Stimulated activated CD4-positive, alpha-beta T cell treated with anti-CD3 and anti-CD28 coated beads, Interleukin-2, amount 100 ng/mL, for 48 hours (primary cell): ENCODE measurements around the gene ARL15.

Experiments
- DNase-seq, 2 donors: peaks; one replicate each; pipeline ENCODE4 v3.0.0-alpha.2; 2020

ARL15 gene

GRCh38 chr5:54146916-54147315 is 163.5 kb downstream of the ARL15 start:
- no peak for DNase-seq

- no peak for DNase-seq
Observed at GRCh38 chr5:54146390-54146789, 164.0 kb downstream of the ARL15 start.

DNA sequence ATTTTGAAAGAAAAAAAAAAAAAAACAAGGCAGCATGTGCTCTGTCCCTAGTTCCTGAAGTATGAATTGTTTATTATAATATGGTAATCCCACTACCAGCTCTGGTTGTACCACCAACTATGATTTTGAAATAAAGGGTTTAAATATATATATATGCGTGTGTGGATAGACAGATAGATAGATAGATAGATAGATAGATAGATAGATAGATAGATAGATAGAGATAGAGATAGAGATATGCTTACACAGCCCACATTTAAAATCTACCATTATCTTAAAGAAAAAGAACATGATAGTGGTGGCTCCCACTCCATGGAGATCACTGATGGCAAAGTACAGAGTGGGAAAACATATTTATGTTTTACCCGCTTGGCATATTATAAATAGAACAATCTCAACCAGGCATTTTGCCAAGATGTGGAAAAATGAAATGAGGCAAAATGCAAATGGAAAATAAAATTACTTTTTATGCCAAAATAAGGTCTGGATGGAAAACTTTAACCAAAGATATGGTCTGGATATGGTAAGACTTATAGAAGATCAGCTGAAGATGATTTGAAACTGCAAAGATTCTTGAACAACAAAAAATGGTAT is 170.0 kb downstream of the ARL15 start:
- DNase-seq, result no peak

- DNase-seq, result no peak
Observed at GRCh38 chr5:54136516-54137440, 173.6 kb downstream of the ARL15 start.

DNA sequence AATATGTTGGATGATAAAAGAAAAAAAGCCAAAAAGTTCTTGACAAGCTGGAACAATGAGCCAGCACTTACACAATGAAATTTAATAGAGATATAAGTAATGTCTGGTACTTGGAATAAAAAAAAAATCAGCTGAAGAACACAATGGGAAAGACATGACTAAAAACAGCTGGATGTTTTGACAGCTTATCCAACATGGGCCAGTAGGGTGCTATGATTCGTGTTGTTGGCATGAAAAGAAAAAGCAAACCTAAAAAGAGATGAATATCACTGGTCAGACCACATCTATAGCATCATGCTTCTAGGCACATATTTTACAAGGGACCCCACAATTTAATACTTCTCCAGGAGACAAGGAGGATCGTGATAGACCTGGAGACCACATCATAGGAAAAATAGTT is 175.3 kb downstream of the ARL15 start:
- no peak for DNase-seq

- no peak for DNase-seq
Observed at GRCh38 chr5:54133917-54134316, 176.5 kb downstream of the ARL15 start.

DNA sequence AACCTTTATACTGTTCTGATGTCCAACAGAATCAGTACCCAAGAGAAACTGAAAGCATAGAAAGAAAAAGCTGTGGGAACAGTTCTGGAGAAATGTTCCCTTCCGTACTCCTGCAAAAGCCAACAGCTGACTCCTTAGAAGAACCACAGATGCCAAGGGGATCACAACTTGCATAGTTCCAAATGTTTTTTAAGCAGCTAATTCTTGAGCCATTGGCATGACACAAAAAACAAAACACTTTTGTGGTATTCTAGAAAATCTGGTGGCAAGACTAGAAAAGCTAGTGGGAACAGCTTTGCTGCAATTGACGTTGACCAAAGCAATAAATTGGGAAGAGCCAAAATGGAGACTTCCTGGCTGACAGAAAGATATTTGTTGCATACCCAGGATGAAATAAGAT is 189.9 kb downstream of the ARL15 start:
- no peak for DNase-seq

- no peak for DNase-seq
Observed at GRCh38 chr5:54117957-54118356, 192.4 kb downstream of the ARL15 start.

- DNase-seq, result no peak
Observed at GRCh38 chr5:54115735-54116403, 194.5 kb downstream of the ARL15 start.

GRCh38 chr5:54113060-54113459 is 197.3 kb downstream of the ARL15 start:
- DNase-seq, result no peak

DNA sequence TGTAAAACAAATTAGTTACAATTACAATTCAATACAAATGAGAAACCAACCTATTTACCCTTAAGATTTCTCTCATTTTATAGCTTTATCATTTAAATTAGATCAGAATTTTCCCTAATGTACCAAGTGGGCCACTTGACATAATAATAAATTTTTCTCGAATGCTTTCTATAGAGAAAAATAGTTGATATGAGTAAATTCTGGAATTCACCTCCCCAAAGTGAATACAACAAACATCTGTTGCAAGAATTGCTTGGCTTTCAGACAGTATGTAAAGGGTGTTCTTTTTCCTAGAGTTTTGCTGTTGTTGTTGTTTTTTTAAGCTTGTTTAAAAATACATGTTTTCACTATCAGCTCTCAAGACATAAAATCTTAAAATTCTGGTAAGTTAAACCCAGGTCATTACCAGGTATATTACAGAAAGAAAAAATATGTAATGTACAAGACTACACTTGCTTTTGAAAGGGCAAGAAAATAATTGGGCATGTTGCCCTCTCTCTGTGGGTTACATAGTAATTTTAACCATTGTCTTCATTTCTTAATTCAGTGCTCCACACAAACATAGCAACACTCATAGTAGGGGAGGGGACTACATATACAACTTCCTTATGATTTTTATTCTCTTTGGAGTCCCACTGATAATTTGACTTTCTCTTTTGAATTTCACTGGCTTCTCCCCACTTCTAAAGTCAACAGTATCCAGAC is 200.6 kb downstream of the ARL15 start:
- no peak for DNase-seq

GRCh38 chr5:54108136-54108535 is 202.2 kb downstream of the ARL15 start:
- no peak for DNase-seq

- no peak for DNase-seq
Observed at GRCh38 chr5:54103871-54104270, 206.5 kb downstream of the ARL15 start.

- DNase-seq, result no peak
Observed at GRCh38 chr5:54098267-54098666, 212.1 kb downstream of the ARL15 start.

DNA sequence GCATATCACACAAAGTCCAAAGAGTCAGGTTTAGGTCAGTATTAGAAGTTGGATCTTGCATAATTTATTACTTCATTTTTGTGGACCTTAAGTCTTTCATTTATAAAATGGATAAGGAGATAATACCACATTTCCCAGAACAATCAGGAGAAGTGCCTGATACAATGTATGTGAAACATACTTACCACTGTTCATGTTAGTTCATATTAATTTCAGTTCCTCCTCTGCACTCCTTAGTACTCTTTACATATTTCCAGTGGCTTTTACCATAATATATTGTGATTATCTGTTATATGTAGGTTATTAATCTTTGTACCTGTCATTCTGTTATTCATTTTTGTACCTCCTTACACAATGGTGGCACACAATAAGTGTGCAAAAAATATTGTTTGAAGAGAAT is 214.4 kb downstream of the ARL15 start:
- no peak for DNase-seq

DNA sequence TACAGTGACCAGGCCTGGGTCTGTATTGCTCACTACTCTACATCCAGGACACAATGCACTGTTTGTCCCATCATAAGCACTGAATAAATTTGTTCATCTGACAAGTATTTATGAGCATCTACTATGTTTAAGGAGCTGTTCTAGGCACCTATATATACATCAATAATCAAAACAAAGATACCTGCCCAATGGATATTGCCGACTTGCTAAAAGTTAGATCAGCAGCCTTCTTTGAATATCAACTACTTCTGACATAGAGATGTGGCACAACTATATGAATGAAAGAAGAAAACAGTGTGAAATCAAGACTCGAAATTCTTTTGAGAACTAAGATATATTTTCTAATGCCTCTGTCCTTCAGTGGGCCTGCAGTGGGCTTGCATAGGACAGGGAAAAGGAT is 215.7 kb downstream of the ARL15 start:
- no peak for DNase-seq

DNA sequence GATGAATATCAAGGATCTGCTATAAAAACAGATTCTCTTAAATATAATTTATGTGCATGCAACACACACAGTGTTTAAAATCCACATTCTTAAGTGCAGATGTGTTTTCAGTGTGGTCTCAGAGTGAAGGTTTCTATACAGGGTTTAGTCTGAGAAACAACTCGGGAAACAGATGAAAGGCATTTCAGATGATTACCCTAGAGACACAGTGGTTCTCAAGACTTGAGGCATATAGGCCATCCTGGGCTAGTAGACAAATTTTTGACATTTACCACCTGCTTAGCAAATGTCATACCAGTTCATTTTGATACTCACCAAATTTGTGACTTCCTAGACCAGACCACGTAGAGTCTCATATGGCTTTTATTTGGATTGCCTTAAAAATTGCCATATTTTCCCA is 216.5 kb downstream of the ARL15 start:
- no peak for DNase-seq

DNA sequence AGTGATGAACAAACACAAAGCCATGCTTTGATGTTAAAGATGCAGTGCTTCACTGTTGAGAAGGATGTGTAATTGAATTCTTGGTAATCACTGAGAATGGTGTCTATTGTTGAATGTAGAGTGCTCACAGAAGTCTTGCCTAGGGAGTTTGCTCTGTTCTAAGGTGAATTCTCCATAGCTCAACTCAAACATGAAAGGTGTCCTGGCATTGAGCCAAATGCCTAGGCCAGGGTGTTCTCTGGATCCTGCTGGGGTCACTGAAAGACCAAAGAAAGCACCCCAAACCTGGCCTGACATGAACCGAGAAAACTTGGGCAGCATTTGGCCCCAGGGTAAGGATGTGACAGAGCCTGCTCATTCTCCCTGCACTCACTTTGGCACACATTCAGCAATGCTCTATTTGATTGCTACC is 217.3 kb downstream of the ARL15 start:
- no peak for DNase-seq

GRCh38 chr5:54091307-54092130 is 218.9 kb downstream of the ARL15 start:
- DNase-seq, result no peak

- DNase-seq, result no peak
Observed at GRCh38 chr5:54090495-54091120, 219.8 kb downstream of the ARL15 start.

GRCh38 chr5:54088081-54088480 is 222.3 kb downstream of the ARL15 start:
- no peak for DNase-seq

DNA sequence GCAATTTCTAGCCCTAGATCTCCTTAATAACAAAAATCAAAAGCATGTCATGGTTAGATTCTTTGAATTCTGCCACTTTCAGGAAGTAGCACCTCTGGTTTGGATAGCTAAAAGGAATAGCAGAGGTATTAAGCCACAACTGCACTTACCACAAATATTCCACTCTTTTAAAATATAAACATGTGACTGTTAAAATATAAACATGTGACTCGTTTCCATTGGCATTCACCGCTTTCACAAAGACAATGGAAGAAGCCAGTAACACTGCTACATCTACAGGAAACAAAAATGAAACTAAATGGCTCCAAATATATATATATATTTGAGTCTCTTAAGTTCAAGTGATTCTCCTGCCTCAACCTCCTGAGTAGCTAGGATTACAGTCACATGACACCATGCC is 222.9 kb downstream of the ARL15 start:
- DNase-seq, result no peak
